Measurements from ENCODE around the gene RNU1-2.
"Not testable (repeated sequence)": the region's sequence is repeated elsewhere in the genome, so short reads cannot be mapped to it uniquely, and the experiment has no call there.

The RNU1-2 gene

GRCh38 chr1:16927256-16927655 is 31.5 kb downstream of the RNU1-2 start:
- DNase-seq (ENCODE audit: low spot score) = no peak

DNA sequence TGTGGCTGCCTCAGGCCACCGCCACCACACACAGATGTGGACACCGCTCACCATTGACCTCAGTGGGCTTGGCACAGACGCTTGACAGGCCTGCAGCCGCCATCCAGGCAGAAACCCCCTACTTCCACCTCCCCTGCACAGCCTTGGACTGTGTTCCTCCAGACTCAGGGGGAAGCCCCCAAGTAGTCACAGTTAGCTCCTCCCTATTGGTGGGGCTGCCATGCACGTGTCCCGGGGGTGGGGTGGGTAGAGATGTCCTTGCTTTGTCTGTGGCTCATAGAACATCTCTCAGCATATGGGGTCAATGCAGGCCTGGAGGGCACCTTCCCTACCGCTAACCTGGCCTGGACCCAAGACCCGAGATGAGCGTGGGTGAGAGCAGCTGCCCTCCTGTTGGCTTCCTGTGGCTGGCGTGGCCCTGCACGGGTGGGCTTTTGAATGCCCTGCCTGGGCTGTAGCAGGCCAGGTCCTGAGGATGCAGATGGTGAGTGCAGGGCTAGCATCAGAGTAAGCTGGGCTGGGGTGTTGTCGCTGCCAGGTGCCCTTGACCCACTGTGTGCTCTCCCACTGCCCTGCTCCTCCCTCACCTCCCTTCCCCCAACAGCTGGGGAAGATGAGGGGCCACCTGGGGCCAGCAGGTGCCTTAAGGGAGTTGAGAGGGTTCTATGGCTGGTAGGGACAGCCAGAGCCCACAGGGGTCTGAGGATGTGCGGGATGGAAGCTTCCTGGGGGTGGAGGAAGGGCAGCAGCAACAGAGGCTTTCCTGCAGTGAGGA is 32.1 kb downstream of the RNU1-2 start:
- DNase-seq (ENCODE audit: low spot score) = no peak

DNA sequence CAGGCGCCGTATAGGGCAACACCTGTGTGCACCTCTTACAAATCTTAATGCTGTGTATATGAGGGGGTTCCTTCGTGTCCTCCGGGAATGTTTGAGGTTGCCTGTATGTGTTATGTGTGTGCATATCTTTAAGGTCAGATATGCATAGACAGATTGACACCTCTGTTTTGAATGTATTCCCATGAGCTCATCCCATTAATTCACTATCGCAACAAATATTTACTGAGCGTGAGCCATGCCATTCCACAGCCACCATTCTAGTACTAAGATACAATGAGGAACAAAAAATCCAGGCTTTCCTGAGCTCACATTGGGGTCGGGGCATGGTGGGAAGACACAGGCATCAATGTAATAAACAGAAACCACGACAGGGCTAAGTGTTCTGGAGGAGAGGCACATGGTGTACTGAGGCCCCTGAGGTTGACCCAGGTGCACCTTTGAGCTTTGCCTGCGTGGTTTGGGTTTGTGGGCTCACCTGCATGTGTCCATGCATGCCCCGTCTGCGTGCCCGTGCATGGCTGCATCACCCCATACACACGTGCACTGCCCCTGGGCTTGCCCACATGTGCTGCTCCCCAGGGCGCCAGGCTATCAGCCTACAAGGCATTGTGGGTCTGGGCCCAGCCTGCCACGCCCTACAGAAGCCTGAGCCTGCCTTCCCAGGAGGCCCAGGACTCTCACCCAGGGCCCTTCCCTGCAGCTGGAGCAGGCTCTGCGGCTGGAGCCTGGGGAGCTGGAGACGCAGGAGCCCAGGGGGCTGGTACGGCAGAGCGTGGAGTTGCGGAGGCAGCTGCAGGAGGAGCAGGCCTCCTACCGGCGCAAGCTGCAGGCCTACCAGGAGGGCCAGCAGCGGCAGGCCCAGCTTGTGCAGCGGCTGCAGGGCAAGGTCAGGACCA is 33.6 kb downstream of the RNU1-2 start:
- not testable (repeated sequence) for DNase-seq (ENCODE audit: low spot score)

GRCh38 chr1:16931206-16931934 is 35.6 kb downstream of the RNU1-2 start:
- DNase-seq (ENCODE audit: low spot score) = not testable (repeated sequence)

DNA sequence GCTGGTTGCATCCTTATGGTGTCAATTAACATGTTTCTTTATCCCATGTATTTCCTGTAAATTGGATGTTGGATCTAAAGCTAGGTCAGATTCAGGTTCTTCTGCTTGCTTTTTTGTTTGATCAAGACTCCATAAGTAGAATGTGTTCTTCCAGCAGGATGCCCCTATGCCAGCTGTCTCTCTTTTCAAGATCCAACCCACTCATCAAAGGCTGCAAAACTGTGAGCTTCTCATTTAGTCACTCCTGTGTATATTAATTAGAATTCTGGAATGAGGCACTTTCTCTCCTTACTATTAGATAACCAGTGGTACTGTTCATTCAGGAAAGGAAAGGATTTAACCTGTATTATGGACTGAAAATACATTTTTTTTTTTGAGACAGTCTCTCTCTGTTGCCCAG is 38.2 kb downstream of the RNU1-2 start:
- not testable (repeated sequence) for DNase-seq (ENCODE audit: low spot score)

DNA sequence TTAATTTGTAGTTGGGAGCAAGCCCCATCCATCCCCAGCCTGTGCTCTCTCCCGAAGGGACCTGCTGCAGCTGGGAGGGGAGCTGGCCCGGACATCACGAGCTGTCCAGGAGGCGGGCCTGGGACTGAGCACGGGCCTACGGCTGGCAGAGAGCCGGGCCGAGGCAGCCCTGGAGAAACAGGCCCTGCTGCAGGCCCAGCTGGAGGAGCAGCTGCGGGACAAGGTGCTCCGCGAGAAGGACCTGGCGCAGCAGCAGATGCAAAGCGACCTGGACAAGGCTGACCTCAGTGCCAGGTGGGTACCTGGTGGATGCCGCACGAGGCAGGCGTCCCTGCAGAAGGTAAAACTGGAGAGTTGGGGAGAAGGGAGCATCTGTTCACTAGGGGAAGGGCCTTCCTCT is 40.8 kb downstream of the RNU1-2 start:
- DNase-seq (ENCODE audit: low spot score) = not testable (repeated sequence)

DNA sequence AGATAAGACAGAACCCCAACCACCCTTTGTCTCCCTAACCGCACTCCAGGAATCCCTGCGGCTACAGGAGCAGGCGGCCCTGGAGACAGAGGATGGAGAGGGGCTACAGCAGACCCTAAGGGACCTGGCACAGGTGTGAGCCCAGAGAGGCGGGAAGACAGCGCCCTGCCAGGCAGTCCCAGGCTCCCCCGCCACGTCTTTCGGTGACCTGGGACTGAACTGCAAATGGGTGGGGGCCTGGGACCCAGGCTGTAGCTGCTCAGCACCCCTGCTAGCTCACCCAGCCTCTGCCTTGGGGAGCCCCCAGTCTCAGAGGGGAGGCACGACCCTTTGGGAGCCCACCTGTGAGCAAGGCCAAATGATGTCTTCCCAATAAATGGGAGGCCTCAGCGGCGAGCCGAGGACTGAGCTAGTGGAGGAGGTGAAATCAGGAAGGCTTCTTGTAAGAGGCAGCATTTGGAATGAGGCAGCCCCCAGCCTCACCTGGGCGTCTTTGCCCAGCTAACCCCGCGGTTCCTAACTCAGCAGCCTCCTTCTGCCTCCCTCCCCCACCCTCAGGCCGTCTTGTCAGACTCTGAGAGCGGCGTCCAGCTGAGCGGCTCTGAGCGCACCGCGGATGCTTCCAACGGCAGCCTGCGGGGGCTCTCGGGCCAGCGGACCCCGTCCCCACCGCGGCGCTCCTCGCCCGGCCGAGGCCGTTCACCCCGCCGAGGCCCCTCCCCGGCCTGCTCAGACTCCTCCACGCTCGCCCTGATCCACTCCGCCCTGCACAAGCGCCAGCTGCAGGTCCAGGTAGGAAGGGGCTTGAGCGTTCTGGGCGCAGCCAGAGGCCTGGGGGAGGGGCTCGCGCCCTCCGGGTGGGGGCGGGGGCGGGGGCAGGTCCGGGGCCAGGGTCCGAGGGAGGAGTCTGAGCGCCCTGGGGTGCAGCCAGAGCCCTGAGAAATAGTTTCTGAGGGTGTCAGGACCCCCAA is 42.9 kb downstream of the RNU1-2 start:
- DNase-seq (ENCODE audit: low spot score) = no peak

DNA sequence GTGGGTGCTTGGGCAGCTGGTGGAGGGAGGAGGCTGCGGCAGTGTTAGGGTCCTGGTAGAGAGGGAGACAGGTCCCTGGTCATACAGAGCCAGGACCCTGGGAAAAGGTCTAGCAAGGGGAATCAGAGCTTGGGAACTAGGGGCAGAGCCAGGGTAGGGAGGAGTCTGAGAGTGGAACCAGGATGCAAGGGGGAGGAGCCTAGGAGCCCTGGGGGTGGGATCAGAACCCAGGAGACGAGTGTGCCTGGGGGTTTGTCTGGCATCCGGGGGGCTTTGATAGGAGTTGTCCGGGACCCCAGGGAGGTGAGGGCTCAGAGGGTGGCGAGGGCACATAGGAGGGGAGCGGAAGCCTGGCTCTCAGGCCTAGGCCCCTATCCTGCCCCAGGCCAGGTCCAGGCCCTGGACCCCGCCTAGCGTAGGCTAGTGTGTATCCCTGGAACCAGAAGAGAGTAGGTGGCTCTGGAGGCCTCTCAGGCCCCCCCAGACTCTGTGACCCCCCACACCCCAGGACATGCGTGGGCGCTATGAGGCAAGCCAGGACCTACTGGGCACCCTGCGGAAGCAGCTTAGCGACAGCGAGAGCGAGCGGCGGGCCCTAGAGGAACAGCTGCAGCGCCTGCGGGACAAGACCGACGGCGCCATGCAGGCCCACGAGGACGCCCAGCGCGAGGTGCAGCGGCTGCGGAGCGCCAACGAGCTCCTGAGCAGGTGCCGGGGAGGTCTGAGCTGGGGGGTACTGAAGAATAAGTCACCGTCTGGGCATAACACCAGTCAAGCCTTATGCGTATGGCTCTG is 43.8 kb downstream of the RNU1-2 start:
- DNase-seq (ENCODE audit: low spot score) = not testable (repeated sequence)

- DNase-seq (ENCODE audit: low spot score) = no peak
Observed at GRCh38 chr1:16944038-16944437, 48.3 kb downstream of the RNU1-2 start.

GRCh38 chr1:16945512-16945911 is 49.7 kb downstream of the RNU1-2 start:
- DNase-seq (ENCODE audit: low spot score) = not testable (repeated sequence)
